Amniotic epithelial cell (primary cell): ENCODE results near the gene TLE1.
A peak's percentile ranks its signal among the peaks of the same experiment; 100 is the strongest.
"Not testable (repeated sequence)": the region's sequence is repeated elsewhere in the genome, so short reads cannot be mapped to it uniquely, and the experiment has no call there.

Source experiments
- DNase-seq: peaks from one replicate; pipeline ENCODE4 v3.0.0-alpha.2; 2010; ENCODE audit warnings: low read depth

Gene TLE1

GRCh38 chr9:81601639-81602623, 87.4 kb downstream of the TLE1 start:
- peak; percentile 68 for DNase-seq

GRCh38 chr9:81600631-81601030, 88.7 kb downstream of the TLE1 start:
- no peak for DNase-seq

DNA sequence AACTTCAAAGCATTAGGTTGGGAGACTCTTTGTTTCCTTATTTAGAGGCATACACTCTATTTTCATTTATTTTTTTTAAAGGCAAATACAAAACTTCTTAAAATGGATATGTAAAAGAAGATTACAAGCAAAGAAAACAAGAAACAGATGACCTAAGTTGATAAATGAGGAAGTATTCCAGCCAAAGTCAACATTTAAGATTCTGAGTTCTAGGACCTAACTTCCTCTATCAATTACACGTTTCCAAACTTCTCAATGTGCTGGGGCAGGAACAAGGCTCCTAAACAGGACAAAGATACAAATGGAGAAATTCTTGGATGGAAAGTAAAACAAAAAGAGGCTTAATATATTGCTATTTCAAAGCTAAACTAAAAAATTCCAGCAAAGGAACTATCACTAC, 89.5 kb downstream of the TLE1 start:
- DNase-seq: no peak

DNA sequence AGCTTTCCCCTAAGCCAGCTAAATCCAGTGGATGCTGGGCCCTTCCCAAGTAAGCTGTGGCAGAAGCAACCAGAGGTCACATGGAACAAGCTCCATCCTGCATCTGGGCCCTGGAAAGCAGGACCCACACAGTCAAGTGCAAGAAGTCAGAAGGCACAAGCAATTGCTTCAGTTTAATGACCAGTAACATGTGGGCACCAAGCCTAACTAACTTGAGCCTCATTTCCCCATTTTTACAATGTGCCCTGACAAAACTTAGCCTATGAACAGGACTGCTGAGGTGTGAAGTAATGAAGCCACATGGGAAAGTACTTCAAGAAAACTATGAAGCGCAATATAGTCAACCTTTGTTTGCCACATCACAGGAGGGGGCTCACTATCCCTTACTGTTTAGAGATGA, 90.5 kb downstream of the TLE1 start:
- no peak for DNase-seq

DNA sequence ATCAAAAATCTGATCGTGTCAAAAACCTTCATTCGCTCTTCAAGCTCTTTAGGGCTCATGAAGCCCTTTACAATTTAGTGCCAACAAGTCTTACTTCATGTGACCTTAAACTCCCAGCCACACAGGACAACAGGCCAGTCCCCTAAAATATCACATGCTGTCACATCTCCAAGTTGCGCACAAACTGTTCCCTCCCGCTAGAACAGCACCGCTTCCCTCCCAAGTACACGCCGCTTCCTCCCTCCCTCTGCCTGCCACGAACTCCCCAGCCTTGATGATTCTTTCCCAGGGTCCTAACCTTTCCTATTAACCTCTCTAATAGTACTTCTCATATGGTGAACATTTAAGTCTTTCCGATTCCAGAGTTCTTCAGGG, 91.2 kb downstream of the TLE1 start:
- no peak for DNase-seq

GRCh38 chr9:81597419-81598122, 91.8 kb downstream of the TLE1 start:
- DNase-seq: no peak

DNA sequence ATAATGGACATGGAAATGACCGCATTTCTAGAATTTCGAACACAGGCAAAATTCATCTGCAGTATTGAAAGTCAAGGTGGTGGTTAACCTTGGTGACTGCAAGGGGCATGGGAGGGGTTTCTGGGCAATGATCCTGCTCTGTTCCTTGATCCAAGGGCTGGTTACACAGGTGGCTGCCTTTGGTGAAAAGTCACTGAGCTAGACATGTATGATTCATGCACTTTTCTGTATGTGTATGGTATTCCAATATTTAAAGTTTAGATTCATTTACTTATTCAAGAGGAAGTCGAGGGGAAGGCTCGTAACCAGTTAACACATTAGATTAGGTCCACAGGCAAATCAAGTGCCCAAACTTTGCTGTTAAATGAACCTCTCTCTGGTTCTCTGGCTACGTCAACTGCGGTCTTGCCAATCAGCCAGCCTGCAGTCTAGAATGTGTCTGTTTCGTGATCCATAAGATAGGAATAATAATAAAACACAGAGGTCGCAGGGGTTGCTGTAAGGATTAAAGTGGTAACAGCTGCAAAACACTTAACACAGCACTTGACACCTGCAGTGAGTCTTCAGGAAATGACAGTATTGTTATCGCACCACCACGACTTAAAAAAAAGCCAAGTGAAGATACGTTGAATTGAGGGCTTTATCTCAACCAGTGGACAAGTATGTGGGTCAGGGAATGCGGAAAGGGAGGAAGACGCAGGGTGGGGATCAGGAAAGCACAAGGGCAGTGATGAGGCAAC, 92.5 kb downstream of the TLE1 start:
- DNase-seq: peak; percentile 10

DNA sequence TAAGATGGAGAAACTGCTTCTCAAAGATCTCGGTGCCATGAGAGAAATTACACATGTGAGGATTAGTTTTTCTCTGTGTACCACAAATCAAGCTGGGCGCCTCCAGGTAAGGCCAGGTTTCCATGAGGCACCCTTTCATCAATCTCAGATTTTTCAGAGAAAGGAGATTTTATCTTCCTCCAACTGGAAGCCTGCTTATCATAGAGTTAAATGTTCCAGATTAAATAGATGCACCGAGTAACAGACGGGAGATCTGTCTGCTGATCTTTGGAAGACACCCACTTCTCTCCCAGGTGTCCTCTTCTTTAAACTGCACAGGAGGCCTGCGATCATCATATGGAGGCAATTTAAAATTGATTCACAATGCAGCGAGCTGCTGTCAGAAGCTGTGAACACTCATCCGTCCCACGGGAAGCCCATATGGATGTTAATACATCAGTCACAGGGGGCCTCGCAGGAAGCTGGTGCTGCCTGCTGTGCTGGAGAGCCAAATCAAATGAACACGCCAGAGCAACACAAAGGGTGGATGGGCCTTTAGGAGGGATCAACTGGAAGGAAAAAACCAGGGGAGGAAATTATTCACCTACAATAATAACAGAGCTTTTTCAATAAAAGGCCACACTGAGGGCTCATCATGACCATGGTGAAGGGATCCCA, 93.3 kb downstream of the TLE1 start:
- no peak for DNase-seq

DNA sequence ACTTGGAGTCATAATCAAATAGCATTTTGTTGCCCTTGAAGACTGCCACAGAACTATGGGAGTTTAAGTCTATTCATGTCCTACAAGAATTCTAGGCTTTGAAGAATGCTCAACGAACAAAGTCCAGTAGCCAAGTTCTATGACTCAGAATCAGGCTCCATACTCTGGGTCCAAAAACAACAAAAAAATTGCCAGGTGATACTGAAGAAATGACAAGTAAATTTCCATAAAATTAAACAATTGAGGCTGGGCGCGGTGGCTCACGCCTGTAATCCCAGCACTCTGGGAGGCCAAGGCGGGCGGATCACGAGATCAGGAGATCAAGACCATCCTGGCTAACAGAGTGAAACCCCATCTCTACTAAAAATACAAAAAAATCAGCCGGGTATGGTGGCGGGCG, 94.1 kb downstream of the TLE1 start:
- not testable (repeated sequence) for DNase-seq

DNA sequence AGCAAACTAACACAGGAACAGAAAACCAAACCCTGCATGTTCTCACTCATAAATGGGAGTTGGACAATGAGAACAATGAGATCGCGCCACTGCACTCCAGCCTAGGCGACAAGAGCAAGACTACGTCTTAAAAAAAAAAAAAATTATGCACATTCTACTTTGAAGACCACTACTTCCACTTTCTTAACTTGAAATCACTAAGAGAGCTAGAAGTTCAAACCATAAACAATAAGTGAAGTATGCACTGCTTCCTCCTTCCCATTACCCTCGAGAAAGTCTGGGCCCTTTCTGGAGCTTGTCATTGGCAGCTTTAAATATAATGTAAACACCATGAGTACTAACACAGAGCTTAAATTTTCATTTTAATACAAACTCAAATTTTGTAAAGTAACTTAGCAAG, 94.9 kb downstream of the TLE1 start:
- no peak for DNase-seq

GRCh38 chr9:81592887-81593266, 96.5 kb downstream of the TLE1 start:
- DNase-seq: no peak

GRCh38 chr9:81591791-81592190, 97.6 kb downstream of the TLE1 start:
- DNase-seq: peak; percentile 36

- no peak for DNase-seq
Measured at GRCh38 chr9:81590688-81591087, 98.7 kb downstream of the TLE1 start.

DNA sequence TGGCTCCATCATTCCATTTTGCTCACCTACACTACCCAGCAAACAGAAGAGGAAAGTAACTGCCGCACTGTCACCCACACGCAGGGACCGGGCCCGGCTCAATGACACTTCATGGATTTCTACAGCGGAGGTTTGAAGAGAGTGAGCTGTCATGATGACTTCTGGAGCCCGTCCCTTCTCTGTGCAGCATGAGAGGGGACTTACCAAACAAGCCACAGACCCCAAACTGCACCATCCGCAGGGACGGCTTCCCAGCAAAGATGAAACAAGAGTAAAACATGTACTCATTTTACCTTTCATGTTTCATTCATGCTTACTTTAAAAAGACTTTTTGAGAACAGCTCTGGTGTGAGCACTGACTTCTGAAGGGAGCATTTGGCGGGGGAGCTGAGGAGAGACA, 99.5 kb downstream of the TLE1 start:
- no peak for DNase-seq

DNA sequence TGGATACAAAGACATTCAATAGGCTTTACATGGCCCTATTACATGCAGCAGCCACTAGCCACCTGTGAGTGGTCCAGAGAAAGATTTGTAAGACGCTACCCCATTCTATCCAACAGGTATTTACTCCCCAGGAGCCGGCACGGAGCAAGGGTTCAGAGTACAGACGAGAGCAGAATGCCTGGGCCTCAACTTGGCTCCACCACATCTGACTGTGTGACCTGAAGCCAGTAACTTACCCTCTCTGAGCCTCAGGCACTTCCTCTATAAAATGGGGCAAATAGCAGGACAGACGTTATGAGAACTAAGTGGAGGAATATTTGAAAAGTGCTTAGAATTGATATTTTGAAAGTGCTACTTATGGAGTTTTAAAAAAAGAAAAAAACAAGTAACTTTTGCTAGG, 100.0 kb downstream of the TLE1 start:
- DNase-seq: no peak

DNA sequence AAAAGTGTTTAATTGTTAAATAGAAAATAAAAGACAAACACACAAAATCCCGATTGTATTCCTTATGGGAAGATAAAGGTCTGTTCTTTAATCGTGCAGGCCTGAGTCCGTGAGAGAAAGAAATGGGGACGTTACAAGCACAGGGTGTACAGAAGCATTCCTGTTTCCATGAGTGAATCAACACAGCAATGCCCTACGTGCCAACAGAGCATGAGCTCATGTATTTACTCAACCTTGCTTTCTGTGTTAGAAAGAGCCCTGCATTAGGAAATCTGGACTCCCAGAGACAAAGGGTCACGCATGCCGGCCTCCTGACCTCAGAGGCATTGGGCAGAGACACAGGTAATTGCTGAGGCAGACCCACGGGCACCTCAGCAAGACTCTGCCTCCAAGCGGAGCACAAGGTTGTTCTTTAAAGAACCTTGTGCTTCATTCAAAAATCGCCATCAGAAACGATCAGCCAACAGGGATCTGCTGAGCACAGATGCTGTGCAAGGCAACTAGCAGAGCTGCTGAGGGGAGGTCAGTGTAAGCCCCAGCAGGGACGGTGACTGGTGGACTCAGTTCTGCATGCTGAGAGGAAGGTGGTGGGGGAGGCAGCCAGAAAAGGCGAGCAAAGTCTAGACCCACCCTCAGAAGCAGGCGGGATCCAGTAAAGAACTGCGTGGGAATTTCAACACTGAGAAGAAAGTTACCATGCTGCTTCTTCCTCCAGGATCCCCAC, 101.0 kb downstream of the TLE1 start:
- DNase-seq: peak; percentile 97

DNA sequence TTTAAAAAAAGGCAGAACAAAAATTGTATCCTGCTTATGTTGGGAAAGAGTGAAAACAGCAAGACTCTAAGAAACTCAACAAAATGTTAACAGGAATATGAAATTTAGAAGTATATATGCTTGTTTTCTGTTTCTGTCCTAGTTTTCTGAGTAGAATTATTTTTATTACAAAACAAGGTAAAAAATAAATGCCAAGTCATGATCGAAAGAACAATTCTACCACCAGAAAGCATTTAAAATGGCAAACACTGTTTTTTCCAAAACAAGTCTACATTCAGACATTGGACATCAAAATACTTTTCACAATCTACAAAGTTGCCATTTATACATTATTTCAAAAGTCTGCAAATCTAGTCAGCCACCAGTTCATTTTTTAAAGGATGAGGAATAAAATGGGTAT, 102.6 kb downstream of the TLE1 start:
- DNase-seq: no peak

DNA sequence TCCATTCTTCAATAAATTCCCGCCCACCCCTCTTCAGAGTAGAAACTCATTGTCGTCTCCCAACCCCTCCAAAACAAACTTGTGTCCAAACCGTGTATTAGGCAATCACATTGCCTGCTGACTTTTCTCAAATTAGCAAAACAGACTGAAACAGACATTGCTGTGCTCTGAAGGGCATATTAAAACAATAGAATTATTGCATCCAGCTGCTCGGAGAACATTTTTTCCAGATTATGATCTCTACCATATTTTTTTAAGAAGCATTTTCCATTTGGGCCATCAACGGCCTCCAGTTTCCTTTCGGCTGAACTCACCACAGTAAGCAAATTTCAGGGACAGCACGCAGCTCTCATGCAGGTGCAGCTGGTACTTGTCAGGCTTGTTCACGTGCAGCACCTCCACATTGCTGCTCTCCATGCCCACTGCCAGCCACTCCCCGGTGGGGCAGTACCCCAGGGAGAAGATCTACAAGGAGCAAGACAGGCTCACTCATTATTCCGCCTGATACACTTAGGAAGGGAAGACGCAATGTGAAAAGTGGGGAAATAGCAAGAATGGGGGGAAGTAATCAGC, 104.1 kb downstream of the TLE1 start:
- DNase-seq: no peak

- no peak for DNase-seq
Measured at GRCh38 chr9:81584099-81584498, 105.2 kb downstream of the TLE1 start.

GRCh38 chr9:81581986-81582385, 107.4 kb downstream of the TLE1 start:
- no peak for DNase-seq

DNA sequence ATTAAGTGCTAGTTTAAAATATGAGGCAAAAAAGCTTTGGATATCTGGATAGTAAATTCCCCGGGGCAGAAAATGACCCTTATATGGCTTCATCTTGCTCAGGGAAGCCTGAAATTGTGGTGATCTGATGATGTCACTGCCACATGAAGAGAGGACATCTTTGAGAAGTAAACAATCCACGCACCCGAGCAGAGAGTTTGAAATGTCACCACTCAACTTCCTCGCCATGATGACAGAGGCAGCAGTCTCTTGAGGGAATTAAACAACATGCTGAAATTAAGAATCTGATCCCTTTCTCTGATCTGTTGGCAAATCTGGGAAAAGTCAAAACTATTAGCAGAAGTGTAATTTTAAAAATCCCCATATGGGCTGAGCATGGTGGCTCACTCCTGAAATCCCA, 110.0 kb downstream of the TLE1 start:
- no peak for DNase-seq
